HG03520 (cell line): ENCODE results near the gene CDC26.
"Not testable (repeated sequence)": the region's sequence is repeated elsewhere in the genome, so short reads cannot be mapped to it uniquely, and the experiment has no call there.

Experiments
- ATAC-seq: cut with Tn5 transposase; IDR thresholded peaks from one replicate; pipeline ENCODE4 v1.9.1; 2021; ENCODE audit warnings: mild to moderate bottlenecking, moderate library complexity; ENCODE audit not compliant: unreplicated experiment

CDC26 gene

GRCh38 chr9:113296247-113296646 lies 20.9 kb upstream of the CDC26 start:
- not testable (repeated sequence) for ATAC-seq

- ATAC-seq = no peak
Measured at GRCh38 chr9:113293285-113293878, 18.0 kb upstream of the CDC26 start.

GRCh38 chr9:113290052-113290607 lies 14.8 kb upstream of the CDC26 start:
- no peak for ATAC-seq

- ATAC-seq = no peak
Measured at GRCh38 chr9:113289091-113289490, 13.7 kb upstream of the CDC26 start.

- no peak for ATAC-seq
Measured at GRCh38 chr9:113281356-113281755, 6.0 kb upstream of the CDC26 start.

- no peak for ATAC-seq
Measured at GRCh38 chr9:113278840-113279239, 3.5 kb upstream of the CDC26 start.

GRCh38 chr9:113274474-113275156 lies 757 bp downstream of the CDC26 start:
- no peak for ATAC-seq

GRCh38 chr9:113269871-113270270 lies 5.5 kb downstream of the CDC26 start:
- no peak for ATAC-seq

- ATAC-seq = no peak
Measured at GRCh38 chr9:113269355-113269754, 6.0 kb downstream of the CDC26 start.

GRCh38 chr9:113267911-113268566 lies 7.3 kb downstream of the CDC26 start:
- no peak for ATAC-seq

GRCh38 chr9:113266174-113266573 lies 9.2 kb downstream of the CDC26 start:
- no peak for ATAC-seq

GRCh38 chr9:113261917-113262671 lies 13.3 kb downstream of the CDC26 start:
- ATAC-seq = no peak

GRCh38 chr9:113258282-113258681 lies 17.1 kb downstream of the CDC26 start:
- no peak for ATAC-seq

- ATAC-seq = no peak
Measured at GRCh38 chr9:113257863-113258262, 17.5 kb downstream of the CDC26 start.

GRCh38 chr9:113255438-113255837 lies 19.9 kb downstream of the CDC26 start:
- no peak for ATAC-seq

- no peak for ATAC-seq
Measured at GRCh38 chr9:113254991-113255390, 20.4 kb downstream of the CDC26 start.

- no peak for ATAC-seq
Measured at GRCh38 chr9:113250807-113251206, 24.6 kb downstream of the CDC26 start.

GRCh38 chr9:113249661-113250060 lies 25.7 kb downstream of the CDC26 start:
- not testable (repeated sequence) for ATAC-seq

- ATAC-seq = no peak
Measured at GRCh38 chr9:113247640-113248039, 27.7 kb downstream of the CDC26 start.

- ATAC-seq = no peak
Measured at GRCh38 chr9:113246928-113247327, 28.4 kb downstream of the CDC26 start.

GRCh38 chr9:113245894-113246293 lies 29.5 kb downstream of the CDC26 start:
- ATAC-seq = no peak
